GM18499 (cell line): ENCODE data around the gene GJD4.

Experiments
- ATAC-seq: cut with Tn5 transposase; IDR thresholded peaks from one replicate; pipeline ENCODE4 v1.9.1; 2021; ENCODE audit warnings: moderate number of reproducible peaks; ENCODE audit not compliant: insufficient read depth, unreplicated experiment

Gene GJD4

DNA sequence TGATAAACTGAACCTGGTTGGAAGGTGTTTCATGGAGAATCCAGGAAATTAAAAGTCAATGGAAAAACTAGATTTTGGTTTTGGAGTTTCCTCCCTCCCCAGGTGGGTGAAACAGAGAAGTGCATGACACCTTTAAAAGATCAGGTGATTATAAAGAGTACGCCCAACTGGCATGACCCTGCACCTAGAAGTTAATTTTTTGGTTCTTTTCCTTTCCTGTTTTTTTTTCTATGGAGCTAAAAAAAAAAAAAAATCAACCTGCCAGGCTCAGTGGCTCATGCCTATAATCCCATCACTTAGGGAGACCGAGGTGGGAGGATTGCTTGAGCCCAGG, 7.9 kb downstream of the GJD4 start:
- no peak for ATAC-seq

DNA sequence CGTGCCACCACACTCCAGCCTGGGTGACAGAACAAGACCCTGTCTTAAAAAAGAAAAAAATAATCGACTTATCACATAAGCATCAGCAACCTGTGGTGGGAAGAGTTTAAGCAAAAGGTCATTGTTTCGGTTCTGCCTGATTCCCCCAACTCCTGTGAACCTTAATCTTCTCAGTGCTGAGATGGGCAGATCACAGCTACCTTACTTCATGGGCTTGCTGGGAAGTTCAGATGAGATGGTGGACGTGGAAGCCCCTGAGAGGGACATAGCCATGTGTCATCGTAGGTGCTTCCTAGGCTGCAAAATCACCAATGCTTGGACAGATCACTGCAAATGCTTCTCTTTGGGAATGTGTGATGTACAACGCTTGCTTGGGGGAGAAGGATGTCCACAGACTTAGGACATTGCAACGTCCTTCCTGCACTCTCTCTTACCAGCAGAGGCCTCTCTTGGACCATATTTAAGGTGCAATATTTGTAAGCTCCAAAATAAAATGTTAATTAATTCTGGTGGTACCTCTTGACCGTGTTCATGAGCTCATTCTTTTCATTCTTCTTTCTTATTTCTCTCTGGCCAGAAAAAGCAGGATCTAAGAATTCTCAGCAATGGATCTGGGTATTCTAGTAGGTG, 8.6 kb downstream of the GJD4 start:
- no peak for ATAC-seq

DNA sequence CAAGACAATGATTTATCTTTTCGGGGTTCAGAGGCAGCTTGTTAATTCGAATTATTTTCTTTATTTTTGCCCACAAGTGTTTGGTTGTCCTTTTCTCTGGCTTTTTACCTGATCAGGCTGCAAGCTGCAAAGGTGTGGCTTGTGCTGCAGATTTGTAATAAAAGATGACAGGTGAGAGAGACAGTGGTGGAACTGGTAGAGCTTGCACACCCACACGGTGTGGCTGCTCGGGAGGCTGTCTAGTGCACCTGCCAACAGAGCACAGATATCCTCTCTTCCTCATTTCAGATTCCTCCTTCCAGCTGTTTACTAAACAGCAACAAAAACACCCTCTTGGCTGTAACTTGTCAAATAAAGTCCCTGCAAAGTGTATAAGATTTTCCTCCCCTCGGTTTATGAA, 9.2 kb downstream of the GJD4 start:
- no peak for ATAC-seq

DNA sequence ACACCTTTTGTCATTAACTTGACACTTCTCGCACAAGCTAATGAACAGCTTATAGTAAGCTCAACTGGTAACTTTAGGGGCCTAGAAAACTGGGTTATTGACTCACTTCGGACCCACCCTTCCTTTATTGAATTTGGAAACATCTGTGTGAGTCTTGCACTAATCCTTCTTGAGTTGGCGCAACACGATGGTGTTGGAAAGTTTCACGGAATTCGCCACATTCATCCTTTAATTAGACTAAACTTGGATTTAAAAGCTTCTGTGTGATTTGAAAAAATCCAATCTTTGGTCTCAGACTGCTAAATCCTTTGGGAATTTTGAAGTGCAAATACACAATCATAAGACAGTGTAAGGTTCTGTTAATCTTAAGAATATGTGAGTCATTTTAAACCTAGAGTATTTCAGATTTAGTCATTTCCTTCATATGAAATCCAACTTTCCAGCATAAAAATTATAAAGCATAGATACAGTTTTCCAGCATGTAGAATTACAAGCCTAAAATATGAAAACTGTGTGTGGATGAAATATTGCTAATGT, 21.9 kb downstream of the GJD4 start:
- no peak for ATAC-seq

DNA sequence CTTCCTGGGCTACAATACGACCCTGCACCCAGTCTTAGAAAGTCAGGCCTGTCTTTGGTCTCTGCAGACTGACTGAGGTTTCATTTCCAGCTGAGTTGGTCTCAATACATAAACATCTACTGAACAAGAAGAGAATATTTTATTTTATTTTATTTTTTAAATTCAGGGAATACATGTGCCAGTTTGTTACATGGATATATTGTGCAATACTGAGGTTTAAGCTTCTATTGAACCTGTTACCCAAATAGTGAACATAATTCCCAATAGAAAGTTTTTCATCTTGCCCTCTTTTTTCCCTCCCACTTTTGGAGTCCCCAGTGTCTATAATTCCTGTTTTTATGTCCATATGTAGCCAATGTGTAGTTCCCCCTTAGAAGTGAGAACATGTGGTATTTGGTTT, 26.3 kb downstream of the GJD4 start:
- no peak for ATAC-seq

DNA sequence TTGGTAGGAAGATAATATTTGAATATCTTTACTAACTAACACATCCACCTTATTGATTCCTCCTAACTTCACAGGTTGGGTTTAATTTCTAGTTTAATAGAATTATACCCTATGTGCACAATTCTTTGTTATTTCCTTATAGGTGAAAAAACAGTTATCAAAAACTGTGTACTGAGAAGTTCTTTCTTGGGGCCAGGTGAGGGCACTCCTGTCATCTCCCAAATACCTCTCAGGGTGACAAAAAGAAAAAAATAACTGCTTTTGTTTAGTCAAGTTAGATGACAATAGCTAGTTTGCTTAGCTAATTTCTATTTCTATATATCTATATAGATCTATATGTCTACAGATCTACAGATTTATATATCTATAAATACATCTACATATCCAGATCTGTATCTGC, 26.9 kb downstream of the GJD4 start:
- ATAC-seq, result no peak

DNA sequence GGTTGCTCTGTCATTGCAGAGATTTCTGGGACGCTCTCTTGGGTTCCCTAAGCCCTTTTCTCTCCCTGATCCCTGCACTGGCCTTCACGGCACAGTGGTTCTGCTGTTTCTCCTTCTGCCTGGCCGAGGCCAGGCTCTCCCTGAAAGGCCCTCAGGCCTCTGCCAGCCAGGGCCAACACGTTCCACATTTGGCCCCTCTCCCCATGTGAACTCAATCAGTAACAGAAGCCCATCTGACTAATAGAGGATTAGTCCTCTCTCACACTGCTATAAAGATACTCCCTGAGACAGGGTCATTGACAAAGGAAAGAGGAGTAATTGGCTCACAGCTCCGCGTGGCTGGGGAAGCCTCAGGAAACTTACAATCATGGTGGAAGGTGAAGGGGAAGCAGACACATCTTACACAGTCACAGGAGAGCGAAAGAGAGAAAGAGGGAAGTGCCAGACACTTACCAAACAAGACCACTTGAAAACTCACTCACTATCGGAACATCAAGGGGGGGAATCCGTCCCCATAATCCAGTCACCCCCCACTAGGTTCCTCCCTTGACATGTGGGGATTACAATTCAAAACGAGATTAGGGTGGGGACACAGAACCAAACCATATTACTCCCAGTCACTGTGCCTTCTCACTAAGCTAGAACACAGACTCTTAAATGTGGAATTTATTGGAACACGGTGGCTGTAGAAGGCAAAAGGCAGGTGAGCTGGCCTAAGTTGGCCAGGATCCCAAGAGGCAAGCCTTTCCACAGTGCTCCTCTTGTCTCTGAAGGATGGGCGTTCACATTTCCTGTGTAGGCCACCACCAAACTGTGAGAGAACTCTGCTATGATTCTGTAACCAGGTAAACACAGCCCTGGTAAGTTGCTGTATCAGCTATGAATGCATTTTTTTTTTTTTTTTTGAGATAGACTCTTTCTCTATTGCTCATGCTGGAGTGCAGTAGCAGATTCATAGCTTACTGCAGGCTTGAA, 28.2 kb downstream of the GJD4 start:
- ATAC-seq, result no peak

DNA sequence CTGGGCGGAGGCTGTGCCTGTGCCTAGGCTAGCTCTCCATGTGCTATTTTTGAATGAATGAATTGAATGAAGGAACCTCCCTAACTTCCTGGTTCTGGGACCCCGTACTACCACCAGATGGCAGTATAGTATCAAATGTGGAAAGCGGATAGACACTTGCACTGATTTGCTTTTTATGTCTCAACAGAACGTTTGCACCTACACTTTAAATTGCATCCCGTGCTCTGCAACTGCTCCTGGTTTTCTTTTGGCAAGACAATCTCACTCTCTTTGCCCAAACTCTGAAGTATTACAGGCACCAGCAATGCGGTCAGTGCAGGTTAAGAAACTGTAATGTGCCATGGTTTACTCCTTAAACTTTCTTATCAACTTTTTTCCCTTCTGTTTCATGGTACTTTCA, 30.4 kb downstream of the GJD4 start:
- ATAC-seq, result peak; percentile 90

DNA sequence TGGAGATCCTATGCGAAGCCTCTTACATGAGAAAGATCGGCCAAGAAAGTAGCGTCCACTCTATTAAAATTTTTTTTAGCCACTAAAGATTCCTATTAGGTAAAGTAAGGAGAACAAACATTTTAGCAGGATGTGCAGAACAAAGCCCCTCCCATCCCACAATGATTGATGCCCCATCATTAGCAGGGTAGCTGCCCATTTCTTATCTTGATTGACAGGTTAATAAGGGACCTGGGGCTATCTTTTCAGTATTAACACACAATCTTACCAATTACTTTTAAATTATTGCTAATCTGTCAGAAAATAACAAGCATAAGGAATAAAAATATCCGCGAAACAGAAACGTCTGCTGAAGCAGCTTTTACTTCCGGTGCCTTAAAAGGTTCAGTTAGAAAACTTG, 31.8 kb downstream of the GJD4 start:
- ATAC-seq, result no peak

DNA sequence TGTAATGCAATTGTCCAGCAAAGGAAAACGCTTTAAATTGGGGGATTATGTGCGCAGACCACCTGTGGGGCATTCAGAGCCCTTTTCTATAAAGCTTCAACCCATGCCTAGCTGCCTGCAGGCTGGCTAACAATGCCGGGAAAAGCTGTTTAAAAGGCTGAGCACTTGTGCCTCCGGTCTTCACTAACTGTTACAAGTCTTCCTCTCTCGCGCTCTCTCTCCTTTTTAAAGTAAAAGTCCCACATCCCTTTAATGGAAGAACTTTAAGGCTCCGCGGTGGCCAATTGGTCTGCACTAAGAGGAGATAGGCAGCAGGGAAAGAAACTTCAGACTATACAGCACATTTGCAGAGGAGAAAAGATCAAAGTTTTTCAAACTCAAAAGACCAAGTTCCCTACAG, 32.3 kb downstream of the GJD4 start:
- ATAC-seq, result no peak

DNA sequence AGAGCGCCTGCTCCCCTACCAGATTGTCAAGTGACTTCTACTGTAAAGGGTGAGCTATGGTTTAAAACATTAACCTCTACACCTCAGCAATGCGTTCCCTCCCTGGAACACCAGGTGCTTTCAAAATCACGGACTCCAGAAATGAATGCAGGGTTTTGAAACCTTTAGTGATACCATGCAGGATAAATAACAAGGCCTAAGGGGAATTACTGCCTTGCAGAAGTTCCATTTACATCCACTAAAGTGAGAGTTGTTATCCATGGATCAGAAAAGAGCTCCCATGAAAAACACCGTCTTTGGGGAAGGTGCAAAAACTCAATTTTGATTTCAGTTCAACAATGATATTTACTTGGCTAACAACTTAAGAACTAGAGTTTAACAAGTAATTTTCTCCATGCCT, 33.0 kb downstream of the GJD4 start:
- ATAC-seq, result no peak

DNA sequence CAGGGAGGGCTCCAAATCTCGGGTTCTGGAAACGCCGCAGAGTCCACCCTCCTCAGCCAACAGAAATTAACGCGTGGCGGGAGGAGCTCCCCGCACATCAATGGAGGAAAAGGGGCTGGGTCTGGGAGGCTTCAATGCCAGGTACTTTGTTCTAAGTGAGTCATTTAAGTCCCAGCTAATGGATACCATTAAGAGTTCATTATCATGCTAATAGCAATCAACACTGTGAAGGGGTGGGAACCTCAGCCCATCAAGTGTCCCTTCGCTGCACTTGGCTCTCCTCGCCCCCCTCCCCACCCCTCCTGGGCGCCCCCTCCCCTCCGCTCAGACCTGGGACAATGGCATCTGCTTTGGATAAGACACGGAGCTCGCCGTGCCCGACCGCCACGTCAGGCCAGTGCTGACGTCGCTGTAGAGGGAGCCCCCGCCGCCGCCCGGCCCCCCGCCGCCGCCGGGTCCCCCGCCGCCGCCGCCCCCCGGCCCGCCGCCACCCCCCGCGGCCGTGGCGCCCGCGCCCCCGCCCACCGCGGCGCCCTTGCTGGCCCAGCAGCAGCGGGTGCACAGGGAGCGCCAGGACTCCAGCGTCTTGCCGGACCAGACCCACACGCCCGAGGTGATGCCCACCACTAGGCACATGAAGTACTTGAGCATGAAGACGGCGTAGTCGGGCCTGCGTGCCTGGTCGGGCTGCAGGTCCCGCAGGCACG, 34.0 kb downstream of the GJD4 start:
- no peak for ATAC-seq

DNA sequence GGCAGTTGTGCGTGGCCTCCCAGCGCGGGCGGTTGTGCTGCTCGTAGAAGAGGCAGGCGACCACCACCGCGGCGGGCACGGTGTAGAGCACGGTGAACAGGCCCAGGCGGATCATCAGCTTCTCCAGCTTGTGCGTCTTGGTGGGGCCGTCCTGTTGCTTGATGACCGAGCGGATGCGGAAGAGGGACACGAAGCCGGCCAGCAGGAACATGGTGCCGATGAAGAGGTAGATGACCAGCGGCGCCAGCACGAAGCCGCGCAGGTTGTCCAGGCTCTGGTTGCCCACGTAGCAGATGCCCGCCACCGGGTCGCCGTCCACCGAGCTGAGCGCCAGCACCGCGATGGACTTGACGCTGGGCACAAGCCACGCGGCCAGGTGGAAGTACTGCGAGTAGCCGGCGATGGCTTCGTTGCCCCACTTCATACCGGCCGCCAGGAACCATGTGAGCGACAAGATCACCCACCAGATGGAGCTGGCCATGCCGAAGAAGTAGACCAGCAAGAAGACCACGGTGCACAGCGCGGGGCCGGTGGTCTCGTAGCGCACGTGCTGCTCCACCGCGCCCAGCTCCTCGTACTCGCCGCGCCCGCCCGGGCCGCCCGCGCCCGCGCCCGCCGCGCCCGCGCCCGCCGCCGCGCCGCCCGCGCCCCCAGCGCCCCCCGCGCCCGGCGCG, 34.7 kb downstream of the GJD4 start:
- ATAC-seq, result no peak

DNA sequence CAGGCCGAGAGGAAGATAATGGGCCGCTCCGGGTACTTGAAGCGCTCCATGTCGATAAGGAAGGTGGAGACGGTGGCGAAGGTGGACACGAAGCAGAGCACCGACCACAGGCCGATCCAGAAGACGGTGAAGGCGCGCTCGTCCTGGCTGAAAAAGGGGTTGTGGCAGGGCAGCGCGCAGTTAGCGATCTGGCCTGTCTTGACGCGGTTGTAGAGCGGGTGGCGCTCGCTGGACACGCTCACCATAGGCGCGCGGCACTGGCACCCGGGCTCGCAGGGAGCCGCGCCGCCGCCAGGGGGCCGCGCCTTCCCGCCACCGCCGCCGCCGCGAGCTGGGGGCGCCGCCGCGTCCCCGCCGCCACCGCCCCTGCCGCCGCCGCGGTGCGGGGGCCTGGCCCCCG, 35.3 kb downstream of the GJD4 start:
- ATAC-seq, result no peak

DNA sequence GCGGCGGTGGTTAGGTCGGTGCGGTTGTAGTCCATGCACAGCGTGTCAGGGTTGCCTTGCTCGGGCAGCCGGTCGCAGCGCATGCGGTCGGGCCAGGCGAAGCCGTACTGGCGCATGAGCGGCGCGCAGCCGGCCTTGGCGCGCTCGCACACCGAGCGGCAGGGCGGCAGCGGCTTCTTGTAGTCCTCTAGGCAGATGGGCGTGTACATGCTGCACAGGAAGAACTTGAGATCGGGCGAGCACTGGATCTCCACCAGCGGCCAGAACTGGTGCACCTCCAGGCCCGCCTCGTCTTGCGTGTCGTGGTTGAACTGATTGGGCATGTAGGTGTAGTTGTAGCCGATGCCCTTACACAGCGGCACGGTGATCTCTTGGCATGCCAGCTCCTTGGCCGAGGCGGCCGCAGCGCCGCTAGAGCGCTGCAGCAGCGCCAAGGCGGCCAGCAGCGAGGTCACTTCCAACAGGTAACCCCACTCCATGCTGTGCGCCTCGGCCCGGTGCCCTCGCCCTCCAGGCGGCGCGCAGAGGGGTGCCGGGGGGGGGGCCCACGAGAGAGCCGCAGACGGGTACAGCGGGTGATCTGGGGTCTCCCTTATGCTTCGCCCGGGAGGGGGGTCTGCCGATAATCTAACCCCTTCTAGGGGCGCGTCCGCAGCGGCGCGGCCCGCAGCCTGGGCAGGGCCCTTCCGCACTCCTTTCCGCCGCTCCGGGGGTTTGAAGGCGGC, 36.0 kb downstream of the GJD4 start:
- no peak for ATAC-seq

DNA sequence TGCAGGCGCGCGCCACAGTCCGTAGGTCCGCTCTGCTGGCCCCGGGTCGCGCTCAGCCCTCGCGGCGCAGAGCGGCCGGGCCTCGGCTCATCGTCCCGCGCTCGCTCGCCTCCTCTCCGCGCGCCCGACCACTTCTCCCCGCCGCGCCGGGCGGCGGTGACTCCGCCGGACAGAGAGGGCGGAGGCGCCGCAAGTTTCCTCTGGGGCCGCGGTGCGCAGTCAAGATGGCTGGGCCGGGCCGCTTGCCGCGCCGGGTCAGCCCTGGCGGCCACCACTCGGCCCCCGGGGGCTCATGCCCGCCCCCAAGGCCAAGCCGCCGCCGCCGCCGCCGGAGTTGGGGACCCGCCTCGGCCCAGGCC, 36.5 kb downstream of the GJD4 start:
- peak; percentile 2 for ATAC-seq

DNA sequence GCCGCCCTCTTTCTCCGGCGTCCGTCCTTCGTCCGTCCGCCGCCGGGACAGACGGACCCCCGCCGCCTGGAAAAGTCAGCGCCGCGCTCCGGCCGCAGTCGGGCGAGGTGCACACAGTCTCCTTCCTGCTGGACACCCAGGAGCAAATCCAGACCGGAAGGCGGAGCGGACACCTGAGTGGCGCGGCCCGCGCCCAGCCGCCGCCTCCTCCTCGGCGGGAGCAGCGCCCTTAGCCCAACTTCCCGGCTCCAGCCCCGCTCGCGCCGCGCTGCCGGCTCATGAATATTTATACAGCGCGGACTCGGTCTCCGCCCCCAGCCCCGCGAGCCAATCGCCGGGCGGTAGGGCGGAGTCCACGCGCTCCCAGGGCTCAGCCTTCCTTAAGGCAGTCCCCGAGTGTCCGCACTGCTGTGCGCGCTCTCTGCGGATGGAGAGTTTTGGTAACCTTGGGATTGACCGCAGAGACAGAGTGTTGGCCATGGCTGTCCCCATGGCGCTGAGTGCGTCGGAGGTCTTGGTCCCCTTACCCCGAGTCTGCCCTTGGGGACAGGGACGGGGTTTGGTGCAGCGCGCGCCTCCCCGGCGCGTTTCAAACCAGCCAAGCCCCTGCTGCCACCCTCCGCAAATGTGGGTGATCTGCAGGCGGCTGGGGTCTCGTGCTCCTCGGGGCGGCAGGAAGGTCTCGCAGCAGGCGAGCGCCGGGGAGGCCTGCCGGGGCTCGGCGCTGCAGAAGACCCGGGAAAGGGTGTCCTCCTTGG, 37.1 kb downstream of the GJD4 start, which contains the start of gene FZD8:
TSS of gene FZD8 (minus strand) at position 262 of the 758 bp plus-strand sequence. CDS start 867 bp downstream, outside the sequence.
- peak; percentile 70 for ATAC-seq

DNA sequence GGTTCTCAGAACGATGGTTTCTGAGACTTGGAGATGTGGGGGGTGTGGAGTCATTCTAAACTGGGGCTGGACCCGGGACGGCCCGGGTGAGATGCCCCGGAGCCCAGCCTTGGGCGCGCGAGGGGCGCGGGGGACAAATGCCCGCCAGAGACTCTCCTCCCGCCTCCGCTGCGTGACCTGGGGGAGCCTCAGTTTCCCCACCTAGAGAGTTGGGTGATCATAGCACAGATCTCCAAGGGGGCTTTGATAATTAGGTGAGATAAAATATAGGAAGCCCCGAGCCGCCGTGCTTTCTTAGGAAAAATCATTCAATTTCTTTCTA, 37.6 kb downstream of the GJD4 start:
- no peak for ATAC-seq
